Activated CD8-positive, alpha-beta T cell treated with anti-CD3 and anti-CD28 coated beads for 36 hours (primary cell): ENCODE data around the gene CCR5. TPM values are rescaled to one million over a fixed set of nuclear protein-coding genes. Genes with fewer than 3 reads are reported as not detected.

Source experiments
- ATAC-seq: fragments of 200-7000 bp; cut with Tn5 transposase; one replicate; pipeline ENCODE4 v1.10.0; 2021; ENCODE audit warnings: mild to moderate bottlenecking, moderate library complexity
- CTCF ChIA-PET: fragments of 350-600 bp; sonication (Branson Sonifier 250); formaldehyde crosslinking; loops from one replicate; lab custom pipeline; 2021; ENCODE audit warnings: antibody characterized with exemption; lab: Charles Lee
- POLR2A ChIA-PET: fragments of 350-600 bp; sonication (Branson Sonifier 250); formaldehyde crosslinking; loops from one replicate; lab custom pipeline; 2021; ENCODE audit warnings: antibody characterized with exemption; lab: Charles Lee
- DNase-seq: peaks from one replicate; pipeline ENCODE4 v3.0.0-alpha.2; 2020
- H3K27ac Mint-ChIP-seq: one replicate; pipeline ENCODE4 v1.8.0; 2021; ENCODE audit warnings: mild to moderate bottlenecking, mixed read lengths
- H3K27me3 Mint-ChIP-seq: one replicate; pipeline ENCODE4 v1.8.0; 2021; ENCODE audit warnings: mixed read lengths
- H3K36me3 Mint-ChIP-seq: one replicate; pipeline ENCODE4 v1.8.0; 2021; ENCODE audit warnings: low read depth, mixed read lengths
- H3K4me1 Mint-ChIP-seq: one replicate; pipeline ENCODE4 v1.8.0; 2021; ENCODE audit warnings: low read depth, mixed read lengths
- H3K4me3 Mint-ChIP-seq: one replicate; pipeline ENCODE4 v1.8.0; 2021; ENCODE audit warnings: mild to moderate bottlenecking, moderate library complexity, mixed read lengths
- H3K9me3 Mint-ChIP-seq: one replicate; pipeline ENCODE4 v1.8.0; 2021; ENCODE audit warnings: mixed read lengths
- intact Hi-C: fragments of 100-400 bp; cut with micrococcal nuclease; formaldehyde crosslinking; loops from one replicate; pipeline ENCODE4 v1.10.0; 2022
- total RNA-seq, 2 experiments: library from RNA; stranded (reverse); gene quantifications; one replicate each; pipeline ENCODE4 v1.2.3, GENCODE V29; 2021
- TF ChIP-seq, protein P1 (sequence below): fragments of 200-600 bp; IDR thresholded peaks from one replicate; pipeline ENCODE4 v1.8.0; 2022; ENCODE audit warnings: antibody characterized with exemption, mild to moderate bottlenecking

Gene CCR5
- total RNA-seq, 2 experiments from 2014 or later, result 1.7 to 2.2 TPM

DNA sequence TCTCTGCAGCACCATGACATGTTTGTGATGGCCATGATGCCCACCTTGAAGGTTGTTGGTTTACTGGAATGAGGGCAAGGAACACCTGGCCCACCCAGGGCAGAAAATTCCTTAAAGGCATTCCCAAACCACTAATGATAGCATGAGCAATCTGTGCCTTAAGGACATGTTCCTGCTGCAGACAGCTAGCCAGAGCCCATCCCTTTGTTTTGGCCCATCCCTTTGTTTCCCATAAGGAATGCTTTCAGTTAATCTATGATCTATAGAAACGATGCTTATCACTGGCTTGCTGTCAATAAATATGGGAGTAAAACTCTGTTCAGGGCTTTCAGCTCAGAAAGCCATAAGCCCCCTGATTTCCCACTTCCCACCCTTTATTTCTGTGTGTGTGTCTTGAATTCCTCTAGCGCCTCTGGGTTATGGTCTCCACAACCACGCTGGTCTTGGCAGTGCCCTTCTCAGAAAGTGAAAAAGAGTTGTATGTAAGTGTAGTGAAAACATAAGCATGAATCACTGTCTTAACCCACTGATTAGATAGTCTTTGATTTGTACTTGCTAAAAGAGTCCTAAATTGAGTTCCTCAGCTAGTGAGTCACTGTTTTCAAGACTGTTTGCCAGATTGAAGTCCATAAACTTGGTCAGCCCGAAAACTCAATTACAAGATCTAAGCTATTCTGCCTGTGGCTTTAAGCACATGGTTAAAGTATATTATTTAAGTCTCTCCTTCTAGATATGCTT is 35.8 kb upstream of the CCR5 start:
- peak; percentile 35 for DNase-seq
- peaks cover 21% of the 10 kb centered on the region for H3K9me3 Mint-ChIP-seq
- no peak overlapping the region for H3K27ac Mint-ChIP-seq
- intact Hi-C loops, result no loop called here
- TF ChIP-seq, protein P1, sequence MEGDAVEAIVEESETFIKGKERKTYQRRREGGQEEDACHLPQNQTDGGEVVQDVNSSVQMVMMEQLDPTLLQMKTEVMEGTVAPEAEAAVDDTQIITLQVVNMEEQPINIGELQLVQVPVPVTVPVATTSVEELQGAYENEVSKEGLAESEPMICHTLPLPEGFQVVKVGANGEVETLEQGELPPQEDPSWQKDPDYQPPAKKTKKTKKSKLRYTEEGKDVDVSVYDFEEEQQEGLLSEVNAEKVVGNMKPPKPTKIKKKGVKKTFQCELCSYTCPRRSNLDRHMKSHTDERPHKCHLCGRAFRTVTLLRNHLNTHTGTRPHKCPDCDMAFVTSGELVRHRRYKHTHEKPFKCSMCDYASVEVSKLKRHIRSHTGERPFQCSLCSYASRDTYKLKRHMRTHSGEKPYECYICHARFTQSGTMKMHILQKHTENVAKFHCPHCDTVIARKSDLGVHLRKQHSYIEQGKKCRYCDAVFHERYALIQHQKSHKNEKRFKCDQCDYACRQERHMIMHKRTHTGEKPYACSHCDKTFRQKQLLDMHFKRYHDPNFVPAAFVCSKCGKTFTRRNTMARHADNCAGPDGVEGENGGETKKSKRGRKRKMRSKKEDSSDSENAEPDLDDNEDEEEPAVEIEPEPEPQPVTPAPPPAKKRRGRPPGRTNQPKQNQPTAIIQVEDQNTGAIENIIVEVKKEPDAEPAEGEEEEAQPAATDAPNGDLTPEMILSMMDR, result no peak
- H3K4me3 Mint-ChIP-seq, result no peak overlapping the region
- H3K4me1 Mint-ChIP-seq, result peaks cover 8% of the 10 kb centered on the region
- peaks cover 5% of the 10 kb centered on the region for H3K27me3 Mint-ChIP-seq
- peak; percentile 90 for ATAC-seq
- ChIA-PET CTCF (interaction anchor here (1.0 to 2.8 kb wide), 6 partner anchors 13 to 256 kb away, joined by 3 to 7 read pairs (median 5); no protein-coding TSS in a partner anchor), POLR2A (interaction anchor here (0.8 to 1.0 kb wide), 2 partner anchors 22 to 35 kb away, joined by 3 to 4 read pairs; no protein-coding TSS in a partner anchor)
- peaks cover 10% of the 10 kb centered on the region for H3K36me3 Mint-ChIP-seq

DNA sequence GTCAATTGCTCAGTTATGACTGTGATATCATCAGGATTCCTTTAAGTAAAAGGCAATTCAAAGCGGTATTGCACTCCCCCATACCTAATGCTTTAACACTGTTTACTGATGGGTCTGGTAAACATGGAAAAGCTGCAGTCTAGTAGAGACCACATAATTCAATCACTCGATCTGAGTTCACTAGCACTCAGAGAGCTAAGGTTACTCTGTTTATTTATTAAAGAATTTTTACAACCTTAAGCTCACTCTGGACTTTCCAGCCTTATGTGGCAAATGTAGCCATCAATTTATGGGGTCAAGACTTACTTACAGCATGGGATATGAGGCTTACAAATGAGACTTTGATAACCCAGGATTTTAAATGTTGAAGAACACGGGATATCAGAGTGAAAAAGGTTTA is 35.2 kb upstream of the CCR5 start:
- intact Hi-C loops, result no loop called here
- ATAC-seq (no peak), DNase-seq (no peak)
- ChIA-PET CTCF (interaction anchor here (0.9 to 2.8 kb wide), 7 partner anchors 14 to 257 kb away, joined by 3 to 7 read pairs (median 4); partner anchors contain the start of gene CCR2), POLR2A (interaction anchor here (0.8 to 1.0 kb wide), 2 partner anchors 21 to 35 kb away, joined by 3 to 4 read pairs; no protein-coding TSS in a partner anchor)
- peaks cover 5% of the 10 kb centered on the region for H3K27me3 Mint-ChIP-seq
- peaks cover 8% of the 10 kb centered on the region for H3K4me1 Mint-ChIP-seq
- H3K36me3 Mint-ChIP-seq, result peaks cover 10% of the 10 kb centered on the region
- no peak overlapping the region for H3K4me3 Mint-ChIP-seq
- TF ChIP-seq, protein P1, result no peak
- H3K27ac Mint-ChIP-seq, result no peak overlapping the region
- H3K9me3 Mint-ChIP-seq, result peaks cover 25% of the 10 kb centered on the region

DNA sequence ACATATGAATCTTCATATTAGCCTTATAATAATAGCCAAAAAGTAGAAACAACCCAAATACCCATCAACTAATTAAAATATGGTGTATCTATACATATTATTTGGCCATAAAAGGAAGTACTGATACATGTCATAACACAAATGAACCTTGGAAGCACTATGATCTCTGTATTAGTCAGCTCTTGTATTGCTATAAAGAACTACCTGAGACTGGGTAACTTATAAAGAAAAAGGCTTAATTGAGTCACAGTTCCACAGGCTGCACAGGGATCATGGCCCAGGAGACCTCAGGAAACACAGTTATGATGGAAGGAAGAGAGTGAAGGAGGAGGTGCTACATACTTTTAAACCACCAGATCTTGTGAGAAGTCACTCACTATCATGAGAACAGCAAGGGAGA is 32.8 kb upstream of the CCR5 start:
- Mint-ChIP-seq H3K27ac (no peak overlapping the region), H3K4me1 (peaks cover 8% of the 10 kb centered on the region), H3K9me3 (peaks cover 25% of the 10 kb centered on the region), H3K36me3 (peaks cover 10% of the 10 kb centered on the region), H3K27me3 (no peaks in the 10 kb centered on the region), H3K4me3 (no peak overlapping the region)
- ChIA-PET CTCF (no interaction called here), POLR2A (no interaction called here)
- DNase-seq (no peak), ATAC-seq (no peak)
- intact Hi-C loops, result no loop called here
- TF ChIP-seq, protein P1, result no peak

DNA sequence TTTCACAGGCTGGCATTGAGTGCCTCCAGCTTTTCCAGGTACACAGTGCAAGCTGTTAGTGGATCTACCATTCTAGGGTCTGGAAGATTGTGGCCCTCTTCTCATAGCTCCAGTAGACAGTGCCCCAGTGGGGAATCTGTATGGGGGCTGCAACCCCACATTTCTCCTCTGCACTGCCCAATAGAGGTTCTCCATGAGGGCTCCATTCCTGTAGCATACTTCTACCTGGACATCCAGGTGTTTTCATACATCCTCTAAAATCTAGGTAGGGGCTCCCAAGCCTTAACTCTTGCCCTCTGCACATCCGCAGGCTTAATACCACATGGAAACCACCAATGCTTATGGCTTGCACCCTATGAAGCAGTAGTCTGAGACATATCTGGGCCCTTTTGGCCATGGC is 31.9 kb upstream of the CCR5 start:
- Mint-ChIP-seq H3K27ac (no peak overlapping the region), H3K36me3 (peaks cover 10% of the 10 kb centered on the region), H3K27me3 (no peaks in the 10 kb centered on the region), H3K9me3 (peaks cover 25% of the 10 kb centered on the region), H3K4me3 (no peak overlapping the region), H3K4me1 (peaks cover 8% of the 10 kb centered on the region)
- ATAC-seq (no peak), DNase-seq (no peak)
- POLR2A ChIA-PET, result no interaction called here
- intact Hi-C loops, result no loop called here
- CTCF ChIA-PET, result no interaction called here
- TF ChIP-seq, protein P1, result no peak

DNA sequence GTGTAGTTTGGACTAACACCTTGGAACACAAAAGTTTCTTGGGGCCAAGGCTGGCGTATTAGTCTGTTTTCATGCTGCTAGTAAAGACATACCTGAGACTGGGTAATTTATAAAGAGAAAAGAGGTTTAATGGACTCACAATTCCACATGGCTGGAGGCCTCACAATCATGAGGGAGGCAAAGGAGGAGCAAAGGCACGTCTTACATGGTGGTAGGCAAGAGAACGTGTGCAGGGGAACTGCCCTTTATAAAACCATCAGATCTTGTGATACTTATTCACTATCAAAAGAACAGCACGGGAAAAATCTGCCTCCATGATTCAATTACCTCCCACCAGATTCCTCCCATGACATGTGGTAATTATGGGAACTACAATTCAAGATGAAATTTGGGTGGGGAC is 26.3 kb upstream of the CCR5 start:
- peaks cover 16% of the 10 kb centered on the region for H3K4me1 Mint-ChIP-seq
- peaks cover 14% of the 10 kb centered on the region for H3K9me3 Mint-ChIP-seq
- ChIA-PET CTCF (no interaction called here), POLR2A (no interaction called here)
- peaks cover 8% of the 10 kb centered on the region for H3K36me3 Mint-ChIP-seq
- intact Hi-C loops, result no loop called here
- no peak for DNase-seq
- TF ChIP-seq, protein P1, result no peak
- H3K4me3 Mint-ChIP-seq, result no peak overlapping the region
- no peak overlapping the region for H3K27ac Mint-ChIP-seq
- H3K27me3 Mint-ChIP-seq, result no peaks in the 10 kb centered on the region
- no peak for ATAC-seq
